Keratinocyte (primary cell): ENCODE results near the gene LACC1.

Source experiments
- CTCF ChIP-seq, 3 experiments: IDR thresholded peaks in 1 of 3; conservative IDR thresholded peaks in 1 of 3; optimal IDR thresholded peaks in 1 of 3; 2 replicates in 2 of 3; 3 replicates in 1 of 3; pipeline versions ENCODE3 to v1.5.1; 2011; ENCODE audit warnings: low read length in 3 of 3, mild to moderate bottlenecking in 3 of 3, moderate library complexity in 2 of 3, control low read depth in 1 of 3, inconsistent platforms in 1 of 3; ENCODE audit not compliant: insufficient read depth in 2 of 3; ENCODE audit errors: extremely low read depth in 1 of 3
- EZH2 ChIP-seq: IDR thresholded peaks from one replicate; pipeline ENCODE4 v1.6.1; 2012; ENCODE audit warnings: inconsistent platforms, mild to moderate bottlenecking, low read length, moderate library complexity

- TF ChIP-seq CTCF (optimal IDR thresholded peaks at IDR 0.05 in 1 of 3, IDR thresholded peaks at IDR 0.05 in 1 of 3, conservative IDR thresholded peaks at IDR 0.05 in 1 of 3; ENCODE audit: extremely low read depth in 1 of 3, insufficient read depth in 2 of 3, low read length in 3 of 3) = no peak
- TF ChIP-seq EZH2 = no peak
Observed at GRCh38 chr13:43910856-43911255, 31.2 kb downstream of the LACC1 start.
